ENCODE results near the gene GRIN2C. TPM values are rescaled to one million over a fixed set of nuclear protein-coding genes. Genes with fewer than 3 reads are reported as not detected.

The GRIN2C gene
- total and polyA plus RNA-seq, 2 donors (not counting 1 experiment from before 2014, with no cell fraction given), result 0.03 TPM; not detected in 1

DNA sequence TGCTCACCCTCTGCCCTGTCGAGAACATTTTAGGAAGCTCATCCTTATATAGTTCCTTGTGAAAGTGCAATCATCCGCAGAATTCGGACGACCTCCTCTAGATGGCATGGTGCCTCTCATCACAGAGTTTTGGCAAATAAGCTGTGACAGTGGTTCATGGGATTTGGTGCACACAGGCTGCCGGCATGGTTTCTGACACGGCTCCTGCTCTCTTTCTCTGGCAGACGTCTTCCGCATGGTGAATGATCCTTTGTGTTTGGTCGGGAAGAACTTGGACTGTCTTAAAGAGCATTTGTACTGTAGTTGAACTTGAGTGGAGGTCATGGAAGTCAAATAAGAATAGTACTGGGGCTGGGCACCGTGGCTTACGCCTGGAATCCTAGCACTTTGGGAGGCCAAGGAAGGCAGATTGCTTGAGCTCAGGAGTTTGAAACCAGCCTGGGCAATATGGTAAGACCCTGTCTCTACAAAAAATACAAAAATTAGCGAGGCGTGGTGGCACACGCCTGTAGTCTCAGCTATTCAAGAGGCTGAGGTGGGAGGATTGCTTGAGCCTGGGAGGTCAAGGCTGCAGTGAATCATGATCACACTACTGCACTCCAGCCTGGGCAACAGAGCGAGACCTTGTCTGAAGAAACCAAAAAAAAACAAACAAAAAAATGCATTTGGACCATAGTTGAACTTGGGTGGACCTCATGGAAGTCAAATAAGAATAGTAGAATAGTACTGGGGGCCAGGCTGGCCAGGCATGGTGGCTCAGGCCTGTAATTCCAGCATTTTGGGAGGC is 48.8 kb downstream of the GRIN2C start:
- H3K79me2 ChIP-seq (ENCODE audit: control insufficient read depth, insufficient read depth, low read length), result no peaks in the 10 kb centered on the region
- H3K4me3 ChIP-seq (ENCODE audit: control extremely low read depth in 1 of 5, extremely low read depth in 1 of 5, insufficient read depth in 1 of 5, low read depth in 2 of 5, low read length in 4 of 5), result no peak overlapping the region
- H3K4me1 ChIP-seq (ENCODE audit: control insufficient read depth in 2 of 2, insufficient read depth in 2 of 2, low read length in 2 of 2), result no peaks in the 10 kb centered on the region
- H3K9me3 ChIP-seq (ENCODE audit: control extremely low read depth in 1 of 3, control insufficient read depth in 2 of 3, insufficient read depth in 1 of 3, low read length in 2 of 3), result no peaks in the 10 kb centered on the region
- POLR2A ChIA-PET, result interaction anchor here (0.6 kb wide), 1 partner anchor 350 kb away, joined by 8 read pairs; no protein-coding TSS in a partner anchor
- DNase-seq (no peak), ATAC-seq (ENCODE audit: low read depth) (no peak)
- no peak overlapping the region for H2AFZ ChIP-seq (ENCODE audit: insufficient read depth, low read depth, low read length, poor library complexity, severe bottlenecking)
- H3K9ac ChIP-seq (ENCODE audit: low read length), result no peak overlapping the region
- Mint-ChIP-seq H3K4me3 (no peak overlapping the region), H3K4me1 (no peaks in the 10 kb centered on the region), H3K9me3 (ENCODE audit: insufficient read depth) (no peaks in the 10 kb centered on the region), H3K27me3 (no peaks in the 10 kb centered on the region), H3K27ac (no peak overlapping the region)
- 98% methylated on average over 11 of the region's 15 CpGs for WGBS (ENCODE audit: insufficient coverage)
- no peak overlapping the region for H3K4me2 ChIP-seq (replicated peaks; ENCODE audit: low read depth, low read length, poor library complexity, severe bottlenecking)
- intact Hi-C loops (cut with micrococcal nuclease), result no loop called here
- TF ChIP-seq EZH2 (IDR thresholded peaks at IDR 0.05; ENCODE audit: borderline replicate concordance, insufficient read depth, low read depth, low read length, poor library complexity, severe bottlenecking) (no peak), CTCF (IDR thresholded peaks at IDR 0.05) (no peak)
- CTCF ChIA-PET, result no interaction called here
- no peaks in the 10 kb centered on the region for H3K27me3 ChIP-seq (replicated peaks in 1 of 4; ENCODE audit: control extremely low read depth in 1 of 4, control insufficient read depth in 3 of 4, insufficient read depth in 4 of 4, low read length in 3 of 4)
- peaks cover 0 to 4% of the 10 kb centered on the region in 2 experiments for H3K36me3 ChIP-seq (replicated peaks in 1 of 2; ENCODE audit: control extremely low read depth in 1 of 2, control insufficient read depth in 1 of 2, extremely low read depth in 1 of 2, insufficient read depth in 2 of 2, low read length in 1 of 2)
- H3K27ac ChIP-seq (ENCODE audit: low read length in 2 of 2), result no peak overlapping the region
- no peaks in the 10 kb centered on the region for H4K20me1 ChIP-seq (ENCODE audit: control insufficient read depth, insufficient read depth, low read length, poor library complexity, severe bottlenecking)

DNA sequence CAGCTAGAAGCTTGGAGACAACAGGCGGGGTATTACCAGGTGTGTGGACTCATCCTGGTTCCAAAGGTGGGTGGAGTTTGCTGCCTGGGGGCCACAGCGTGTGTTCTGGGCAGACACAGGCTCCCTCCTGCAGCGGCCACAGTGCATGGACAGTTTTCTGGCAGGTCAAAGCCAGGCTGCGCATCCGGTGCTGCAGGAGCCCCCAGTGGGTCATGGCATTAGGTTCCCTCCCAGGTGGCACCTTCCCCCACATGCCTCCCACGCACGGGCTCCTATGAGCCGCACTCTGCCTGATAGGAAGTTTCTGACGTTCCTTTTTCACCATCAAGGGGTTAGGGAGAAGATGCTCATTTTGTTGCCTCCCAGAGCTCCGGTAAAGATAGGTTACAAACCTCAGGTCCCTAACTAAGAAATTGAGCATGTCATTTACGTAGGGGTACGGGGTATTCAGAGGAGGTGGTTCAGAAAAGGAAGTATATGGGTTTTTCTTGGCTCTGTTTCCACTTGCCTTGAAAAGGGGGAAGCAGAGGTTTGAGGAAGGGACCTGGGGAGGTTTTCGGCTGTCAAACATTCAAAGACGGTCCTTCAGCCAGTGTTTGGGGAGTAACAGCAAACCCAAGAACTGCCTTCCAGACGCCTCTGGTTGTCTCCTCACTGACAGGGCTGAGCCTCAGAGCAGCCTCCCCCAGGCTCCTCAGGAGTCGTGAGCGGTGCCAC is 50.8 kb downstream of the GRIN2C start:
- no peak overlapping the region for H3K27ac ChIP-seq (ENCODE audit: low read length in 2 of 2)
- ATAC-seq (ENCODE audit: low read depth) (no peak), DNase-seq (no peak)
- ChIA-PET POLR2A (no interaction called here), CTCF (interaction anchor here (1.0 kb wide), 1 partner anchor 186 kb away, joined by 3 read pairs; no protein-coding TSS in a partner anchor)
- no peaks in the 10 kb centered on the region for H4K20me1 ChIP-seq (ENCODE audit: control insufficient read depth, insufficient read depth, low read length, poor library complexity, severe bottlenecking)
- H3K9ac ChIP-seq (ENCODE audit: low read length), result no peak overlapping the region
- intact Hi-C loops (cut with micrococcal nuclease), result no loop called here
- no peak overlapping the region for H3K4me2 ChIP-seq (replicated peaks; ENCODE audit: low read depth, low read length, poor library complexity, severe bottlenecking)
- 58% methylated on average over 10 of the region's 17 CpGs for WGBS (ENCODE audit: insufficient coverage)
- H3K27me3 Mint-ChIP-seq, result no peaks in the 10 kb centered on the region
- H3K4me1 Mint-ChIP-seq, result no peaks in the 10 kb centered on the region
- TF ChIP-seq CTCF (IDR thresholded peaks at IDR 0.05), result no peak
- no peak for TF ChIP-seq EZH2 (IDR thresholded peaks at IDR 0.05; ENCODE audit: borderline replicate concordance, insufficient read depth, low read depth, low read length, poor library complexity, severe bottlenecking)
- no peak overlapping the region for H3K27ac Mint-ChIP-seq
- H3K27me3 ChIP-seq (replicated peaks in 1 of 4; ENCODE audit: control extremely low read depth in 1 of 4, control insufficient read depth in 3 of 4, insufficient read depth in 4 of 4, low read length in 3 of 4), result no peaks in the 10 kb centered on the region
- peaks cover 0 to 4% of the 10 kb centered on the region in 2 experiments for H3K36me3 ChIP-seq (replicated peaks in 1 of 2; ENCODE audit: control extremely low read depth in 1 of 2, control insufficient read depth in 1 of 2, extremely low read depth in 1 of 2, insufficient read depth in 2 of 2, low read length in 1 of 2)
- no peaks in the 10 kb centered on the region for H3K9me3 ChIP-seq (ENCODE audit: control extremely low read depth in 1 of 3, control insufficient read depth in 2 of 3, insufficient read depth in 1 of 3, low read length in 2 of 3)
- no peaks in the 10 kb centered on the region for H3K9me3 Mint-ChIP-seq (ENCODE audit: insufficient read depth)
- H3K79me2 ChIP-seq (ENCODE audit: control insufficient read depth, insufficient read depth, low read length), result no peaks in the 10 kb centered on the region
- H3K4me3 ChIP-seq (ENCODE audit: control extremely low read depth in 1 of 5, extremely low read depth in 1 of 5, insufficient read depth in 1 of 5, low read depth in 2 of 5, low read length in 4 of 5), result no peak overlapping the region
- no peak overlapping the region for H2AFZ ChIP-seq (ENCODE audit: insufficient read depth, low read depth, low read length, poor library complexity, severe bottlenecking)
- no peaks in the 10 kb centered on the region for H3K4me1 ChIP-seq (ENCODE audit: control insufficient read depth in 2 of 2, insufficient read depth in 2 of 2, low read length in 2 of 2)
- no peak overlapping the region for H3K4me3 Mint-ChIP-seq
